ENCODE data around the gene EHBP1L1.
"Not testable (repeated sequence)": the region's sequence is repeated elsewhere in the genome, so short reads cannot be mapped to it uniquely, and the experiment has no call there.

EHBP1L1 gene

GRCh38 chr11:65558930-65559509 is 16.8 kb upstream of the EHBP1L1 start:
- in situ Hi-C loops (cut with HindIII; ENCODE audit: low pct_ligation_motif_present, low pct_unique_long_range_greater_than_20kb, low sequenced_read_pairs), result no loop called here
- DNase-seq, result peak; percentile 54

DNA sequence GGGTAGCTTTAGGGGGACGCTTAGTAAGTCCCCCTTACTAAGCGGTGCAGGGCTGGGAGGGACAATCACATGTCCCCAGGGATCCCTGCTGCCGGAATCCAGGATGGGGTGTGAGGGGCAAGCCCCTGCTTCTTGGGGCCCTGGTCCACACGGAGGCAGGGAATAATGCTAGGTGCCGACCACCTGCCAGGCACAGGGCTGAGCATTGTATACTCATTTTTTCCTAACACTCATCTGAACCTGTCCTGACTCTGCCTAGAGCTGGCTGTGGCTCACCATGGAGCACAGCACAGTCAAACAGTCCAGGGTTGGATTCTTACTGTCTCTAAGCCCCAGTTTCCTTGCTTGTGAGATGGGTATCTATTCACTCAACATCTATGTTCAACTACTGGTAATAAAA is 16.3 kb upstream of the EHBP1L1 start:
- in situ Hi-C loops (cut with HindIII; ENCODE audit: low pct_ligation_motif_present, low pct_unique_long_range_greater_than_20kb, low sequenced_read_pairs), result no loop called here
- no peak for DNase-seq

DNA sequence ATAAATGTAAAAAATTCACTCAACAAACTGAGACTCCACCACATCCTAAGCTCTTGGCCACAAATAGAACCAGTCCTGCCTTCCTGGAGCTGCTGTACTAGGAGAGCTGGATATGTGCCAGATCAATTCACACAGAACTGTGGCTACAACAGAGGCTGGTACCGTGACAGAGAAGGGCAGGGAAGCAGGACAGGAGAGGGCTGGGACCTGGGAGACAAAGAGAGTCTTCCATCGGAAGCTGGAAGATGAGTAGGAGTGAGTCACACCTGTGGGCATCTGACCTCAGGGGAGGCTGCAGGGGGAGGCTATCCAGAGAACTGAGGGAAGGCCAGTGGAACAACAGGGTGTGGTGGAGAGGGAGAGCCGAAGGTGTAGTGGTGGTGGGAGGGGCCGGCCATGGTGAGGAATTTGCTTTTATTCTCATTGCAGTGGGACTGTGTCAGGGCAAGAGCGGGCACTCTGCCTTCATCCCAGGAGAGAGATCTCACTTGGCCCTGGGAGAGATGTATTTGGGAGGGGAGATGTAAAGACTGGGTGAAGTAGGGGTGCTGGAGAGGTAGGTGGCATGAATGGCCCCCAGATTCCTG is 15.8 kb upstream of the EHBP1L1 start:
- in situ Hi-C loops (cut with HindIII; ENCODE audit: low pct_ligation_motif_present, low pct_unique_long_range_greater_than_20kb, low sequenced_read_pairs), result no loop called here
- peak; percentile 58 for DNase-seq

- in situ Hi-C loops (cut with HindIII; ENCODE audit: low pct_ligation_motif_present, low pct_unique_long_range_greater_than_20kb, low sequenced_read_pairs), result no loop called here
- peak; percentile 57 for DNase-seq
Measured at GRCh38 chr11:65560555-65561418, 15.1 kb upstream of the EHBP1L1 start.

- in situ Hi-C loops (cut with HindIII; ENCODE audit: low pct_ligation_motif_present, low pct_unique_long_range_greater_than_20kb, low sequenced_read_pairs), result no loop called here
- DNase-seq, result no peak
Measured at GRCh38 chr11:65562020-65562419, 13.8 kb upstream of the EHBP1L1 start.

DNA sequence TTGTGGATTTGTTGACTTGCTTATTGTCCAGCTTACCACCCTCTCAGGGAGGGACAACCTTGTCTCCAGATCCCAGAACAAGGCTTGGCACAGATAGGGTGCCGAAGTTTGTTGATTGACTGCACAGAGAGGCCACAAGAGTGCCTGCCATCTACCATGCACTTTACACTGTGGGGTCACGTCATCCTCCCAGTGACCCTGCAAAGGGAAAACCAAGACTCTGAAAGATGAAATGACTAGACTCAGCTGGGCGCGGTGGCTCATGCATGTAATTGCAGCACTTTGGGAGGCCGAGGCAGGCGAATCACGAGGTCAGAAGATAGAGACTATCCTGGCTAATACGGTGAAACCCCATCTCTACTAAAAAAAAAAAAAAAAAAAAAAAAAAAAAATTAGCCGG is 13.1 kb upstream of the EHBP1L1 start:
- no peak for DNase-seq
- in situ Hi-C loops (cut with HindIII; ENCODE audit: low pct_ligation_motif_present, low pct_unique_long_range_greater_than_20kb, low sequenced_read_pairs), result no loop called here

DNA sequence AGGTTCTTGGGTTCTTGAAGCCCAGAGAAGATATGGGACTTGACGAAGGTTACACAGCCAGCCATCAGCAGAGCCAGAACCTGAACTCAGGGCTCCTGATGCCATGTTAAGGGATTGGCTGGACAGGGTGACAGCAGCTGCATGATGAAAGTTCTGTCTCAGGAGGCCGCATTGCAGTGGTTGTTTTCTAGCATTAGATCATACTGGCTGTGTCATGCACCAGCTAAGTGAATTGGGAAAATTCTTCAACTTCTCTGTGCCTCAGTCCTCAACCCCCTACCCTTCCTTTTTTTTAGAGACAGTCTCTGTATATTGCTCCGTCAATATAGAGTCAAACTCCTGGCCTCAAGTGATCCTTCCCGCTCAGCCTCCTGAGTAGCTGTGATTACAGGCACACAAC is 12.3 kb upstream of the EHBP1L1 start:
- in situ Hi-C loops (cut with HindIII; ENCODE audit: low pct_ligation_motif_present, low pct_unique_long_range_greater_than_20kb, low sequenced_read_pairs), result no loop called here
- no peak for DNase-seq

DNA sequence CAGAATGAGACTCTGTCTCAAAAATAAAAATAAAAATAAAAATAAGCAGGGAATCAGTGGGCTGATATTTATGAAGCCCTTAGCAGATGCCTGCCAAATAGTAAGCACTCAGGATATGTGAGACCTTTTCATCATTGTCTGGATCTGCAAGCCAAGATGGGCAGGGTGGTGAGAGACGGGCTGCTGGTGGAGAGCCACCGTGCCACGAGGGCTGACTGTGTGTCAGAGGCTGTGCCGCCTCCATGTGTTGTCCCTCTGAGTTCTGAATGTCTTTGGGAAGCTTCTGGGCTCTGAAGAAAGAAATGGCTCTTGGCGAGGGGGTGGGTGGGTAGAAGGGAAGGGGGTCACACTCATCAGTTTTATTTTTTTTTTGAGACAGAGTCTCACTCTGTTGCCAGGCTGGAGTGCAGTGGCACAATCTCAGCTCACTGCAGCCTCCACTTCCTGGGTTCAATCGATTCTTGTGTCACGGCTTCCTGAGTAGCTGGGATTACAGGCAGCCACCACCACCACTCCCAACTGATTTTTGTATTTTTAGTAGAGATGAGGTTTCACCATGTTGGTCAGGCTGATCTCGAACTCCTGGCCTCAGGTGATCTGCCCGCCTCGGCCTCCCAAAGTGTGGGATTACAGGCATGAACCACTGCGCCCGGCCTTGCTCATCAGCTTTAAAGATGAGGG is 10.8 kb upstream of the EHBP1L1 start:
- DNase-seq; in situ Hi-C loops (cut with HindIII; ENCODE audit: low pct_ligation_motif_present, low pct_unique_long_range_greater_than_20kb, low sequenced_read_pairs): not testable (repeated sequence)

DNA sequence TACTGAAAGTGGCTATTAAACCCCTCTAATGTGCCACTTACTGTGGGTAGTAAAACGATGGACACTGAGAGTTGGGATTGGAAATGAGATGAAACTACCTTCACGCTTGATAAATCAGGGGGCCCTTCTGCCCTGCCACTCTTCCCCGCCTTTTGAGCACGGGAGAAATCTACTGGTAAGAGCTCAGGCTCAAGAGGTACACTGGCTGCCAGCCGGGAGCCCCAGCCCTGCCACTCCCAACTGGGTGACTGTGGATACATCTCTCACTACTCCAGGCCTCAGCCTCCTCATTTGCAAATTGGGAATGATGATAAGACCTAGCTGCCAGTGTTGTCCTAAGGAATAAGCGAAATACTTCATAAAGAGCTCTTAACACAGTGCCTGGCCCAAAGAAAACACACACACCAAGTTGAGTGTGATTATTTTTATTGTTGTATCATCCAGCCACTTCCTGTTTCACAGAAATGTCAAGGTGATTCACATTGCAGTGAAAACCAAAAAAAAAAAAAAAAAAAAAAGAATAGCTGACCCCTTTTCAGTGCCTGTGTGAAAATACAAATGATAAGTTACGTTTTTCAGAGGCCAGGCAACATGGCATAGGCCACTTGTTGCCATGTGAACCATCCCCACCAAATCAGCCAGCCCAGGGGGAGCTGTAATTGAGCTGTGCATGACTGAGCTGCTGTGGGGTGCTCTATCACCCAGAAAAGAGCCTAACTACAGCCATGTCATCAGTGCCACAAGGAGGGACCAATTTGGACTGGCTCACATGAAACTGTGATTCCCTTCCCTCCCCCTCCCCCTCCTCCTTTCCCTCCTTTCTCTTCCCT is 10.0 kb upstream of the EHBP1L1 start:
- no peak for DNase-seq
- in situ Hi-C loops (cut with HindIII; ENCODE audit: low pct_ligation_motif_present, low pct_unique_long_range_greater_than_20kb, low sequenced_read_pairs), result no loop called here

- in situ Hi-C loops (cut with HindIII; ENCODE audit: low pct_ligation_motif_present, low pct_unique_long_range_greater_than_20kb, low sequenced_read_pairs), result no loop called here
- no peak for DNase-seq
Measured at GRCh38 chr11:65569164-65569972, 6.5 kb upstream of the EHBP1L1 start.

- peak; percentile 97 for DNase-seq
- in situ Hi-C loops (cut with HindIII; ENCODE audit: low pct_ligation_motif_present, low pct_unique_long_range_greater_than_20kb, low sequenced_read_pairs), result no loop called here
Measured at GRCh38 chr11:65569973-65570918, 5.6 kb upstream of the EHBP1L1 start, which contains the start of gene ZNRD2. Gene ZNRD2 (plus strand): TSS chr11:65570477. CDS start chr11:65570492, 15 bp downstream.

- in situ Hi-C loops (cut with HindIII; ENCODE audit: low pct_ligation_motif_present, low pct_unique_long_range_greater_than_20kb, low sequenced_read_pairs), result no loop called here
- no peak for DNase-seq
Measured at GRCh38 chr11:65571420-65571819, 4.4 kb upstream of the EHBP1L1 start.

DNA sequence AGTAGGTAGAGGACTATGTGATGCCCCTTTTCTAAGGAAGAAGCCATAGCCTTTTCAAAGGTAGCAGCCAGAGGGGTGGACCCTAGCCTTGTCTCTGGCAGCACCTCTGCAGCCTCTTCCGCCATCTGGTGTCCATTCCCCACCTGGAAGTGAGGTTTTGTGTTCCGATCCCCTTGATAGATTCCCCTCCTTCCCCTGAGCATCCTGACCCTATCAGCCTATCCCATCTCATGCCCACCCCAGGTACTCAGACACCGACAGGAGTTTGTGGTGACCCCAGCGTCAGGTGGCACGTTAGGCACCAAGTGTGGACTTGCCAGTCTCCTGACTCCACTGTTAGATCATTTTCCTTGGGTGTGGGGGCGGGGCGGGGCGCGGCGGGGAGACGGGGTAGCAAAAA is 3.9 kb upstream of the EHBP1L1 start:
- in situ Hi-C loops (cut with HindIII; ENCODE audit: low pct_ligation_motif_present, low pct_unique_long_range_greater_than_20kb, low sequenced_read_pairs), result no loop called here
- DNase-seq, result peak; percentile 67

DNA sequence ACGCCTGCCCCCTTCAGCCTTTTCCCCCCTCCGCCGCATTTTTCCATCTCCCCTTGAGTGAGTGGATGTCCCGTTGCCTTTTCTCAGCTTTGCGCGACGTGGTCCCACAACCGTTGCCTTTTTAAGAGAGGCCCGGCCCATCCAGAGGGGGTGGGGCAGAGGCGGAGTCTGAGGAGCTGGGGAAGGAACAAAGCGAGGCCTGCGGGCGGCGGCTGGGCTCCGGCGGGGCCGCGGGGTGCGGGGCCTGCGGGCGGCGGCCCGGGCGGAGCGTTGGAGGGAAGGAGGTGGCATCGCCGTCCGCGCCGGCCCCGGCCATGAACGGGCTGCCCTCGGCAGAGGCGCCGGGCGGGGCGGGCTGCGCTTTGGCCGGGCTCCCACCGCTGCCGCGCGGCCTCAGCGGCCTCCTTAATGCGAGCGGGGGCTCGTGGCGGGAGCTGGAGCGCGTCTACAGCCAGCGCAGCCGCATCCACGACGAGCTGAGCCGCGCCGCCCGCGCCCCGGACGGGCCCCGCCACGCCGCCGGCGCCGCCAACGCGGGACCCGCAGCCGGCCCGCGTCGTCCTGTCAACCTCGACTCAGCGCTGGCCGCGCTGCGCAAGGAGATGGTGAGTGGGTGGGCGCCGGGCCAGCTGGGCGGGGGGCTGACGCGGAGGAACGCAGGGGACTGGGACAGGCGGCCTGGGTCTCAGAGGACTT is 3.3 kb upstream of the EHBP1L1 start, which contains the start of gene FAM89B:
Gene FAM89B, plus strand, starts transcription at position 183 of the 696 bp plus-strand sequence. Its CDS starts 132 bp downstream, at position 315.
- in situ Hi-C loops (cut with HindIII; ENCODE audit: low pct_ligation_motif_present, low pct_unique_long_range_greater_than_20kb, low sequenced_read_pairs), result no loop called here
- DNase-seq, result peak; percentile 80

DNA sequence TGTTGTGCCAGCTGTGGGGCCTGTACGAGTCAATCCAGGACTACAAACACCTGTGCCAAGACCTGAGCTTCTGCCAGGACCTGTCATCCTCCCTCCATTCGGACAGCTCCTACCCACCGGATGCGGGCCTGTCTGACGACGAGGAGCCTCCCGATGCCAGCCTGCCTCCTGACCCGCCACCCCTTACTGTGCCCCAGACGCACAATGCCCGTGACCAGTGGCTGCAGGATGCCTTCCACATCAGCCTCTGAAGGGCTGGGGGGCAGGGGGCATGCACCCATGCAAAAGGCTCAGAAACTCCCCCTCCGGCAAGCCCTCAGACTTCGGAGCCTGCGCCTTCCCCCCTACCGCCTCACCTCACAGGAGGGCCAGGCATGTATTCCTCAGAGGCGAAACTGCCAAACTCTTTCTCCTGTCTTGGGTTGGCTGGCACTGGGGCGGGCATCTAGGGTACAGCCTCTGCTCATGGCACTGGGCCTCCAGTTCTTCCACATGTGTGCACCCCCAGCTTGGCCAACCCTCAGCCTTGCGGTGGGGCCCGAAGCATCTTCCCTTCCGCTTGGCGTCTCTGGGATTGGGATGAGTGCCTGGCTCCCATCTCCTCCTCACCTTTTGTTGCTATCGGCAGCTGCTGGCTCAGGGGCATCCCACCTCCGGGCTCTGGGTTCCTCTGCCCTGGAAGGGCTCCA is 2.3 kb upstream of the EHBP1L1 start:
- no peak for DNase-seq
- in situ Hi-C loops (cut with HindIII; ENCODE audit: low pct_ligation_motif_present, low pct_unique_long_range_greater_than_20kb, low sequenced_read_pairs), result no loop called here
